ENCODE data around the gene SULT1E1. TPM values are rescaled to one million over a fixed set of nuclear protein-coding genes. Genes with fewer than 3 reads are reported as not detected.
A peak's percentile ranks its signal among the peaks of the same experiment; 100 is the strongest.

SULT1E1 gene
- not detected in 2 replicates for total RNA-seq

GRCh38 chr4:69860052-69860451, at the start of gene SULT1E1:
TSS of gene SULT1E1 (minus strand) at chr4:69860145. CDS start at chr4:69857644, 2,501 bp downstream.
- Mint-ChIP-seq H3K9me3 (no peaks in the 10 kb centered on the region), H3K4me3 (no peak within 1 kb of the TSS), H3K27ac (no peak within 1 kb of the TSS), H3K36me3 (ENCODE audit: low read depth) (no peaks in the 10 kb centered on the region), H3K4me1 (no peaks in the 10 kb centered on the region), H3K27me3 (no peaks in the 10 kb centered on the region)
- intact Hi-C loops (cut with micrococcal nuclease), result no loop called here
- DNase-seq, result no peak

GRCh38 chr4:69909195-69909594, 49.2 kb upstream of the SULT1E1 start:
- no peak overlapping the region for H3K4me3 Mint-ChIP-seq
- no peaks in the 10 kb centered on the region for H3K36me3 Mint-ChIP-seq (ENCODE audit: low read depth)
- DNase-seq, result no peak
- peaks cover 3% of the 10 kb centered on the region for H3K27me3 Mint-ChIP-seq
- H3K9me3 Mint-ChIP-seq, result no peaks in the 10 kb centered on the region
- intact Hi-C loops (cut with micrococcal nuclease), result no loop called here
- H3K4me1 Mint-ChIP-seq, result no peaks in the 10 kb centered on the region
- no peak overlapping the region for H3K27ac Mint-ChIP-seq

GRCh38 chr4:69907151-69907550, 47.2 kb upstream of the SULT1E1 start:
- no peaks in the 10 kb centered on the region for H3K4me1 Mint-ChIP-seq
- intact Hi-C loops (cut with micrococcal nuclease), result no loop called here
- H3K27me3 Mint-ChIP-seq, result peaks cover 9% of the 10 kb centered on the region
- DNase-seq, result no peak
- H3K9me3 Mint-ChIP-seq, result no peaks in the 10 kb centered on the region
- H3K27ac Mint-ChIP-seq, result no peak overlapping the region
- no peak overlapping the region for H3K4me3 Mint-ChIP-seq
- no peaks in the 10 kb centered on the region for H3K36me3 Mint-ChIP-seq (ENCODE audit: low read depth)

- intact Hi-C loops (cut with micrococcal nuclease), result no loop called here
- Mint-ChIP-seq H3K9me3 (no peaks in the 10 kb centered on the region), H3K4me3 (no peak overlapping the region), H3K27me3 (peaks cover 6% of the 10 kb centered on the region), H3K36me3 (ENCODE audit: low read depth) (no peaks in the 10 kb centered on the region), H3K27ac (no peak overlapping the region), H3K4me1 (no peaks in the 10 kb centered on the region)
- DNase-seq, result no peak
Measured at GRCh38 chr4:69896530-69897116, 36.7 kb upstream of the SULT1E1 start.

- Mint-ChIP-seq H3K27ac (no peak overlapping the region), H3K9me3 (no peaks in the 10 kb centered on the region), H3K4me3 (no peak overlapping the region), H3K4me1 (no peaks in the 10 kb centered on the region), H3K27me3 (peaks cover 6% of the 10 kb centered on the region), H3K36me3 (ENCODE audit: low read depth) (no peaks in the 10 kb centered on the region)
- intact Hi-C loops (cut with micrococcal nuclease), result no loop called here
- no peak for DNase-seq
Measured at GRCh38 chr4:69894721-69895120, 34.8 kb upstream of the SULT1E1 start.

- Mint-ChIP-seq H3K27me3 (peaks cover 6% of the 10 kb centered on the region), H3K27ac (no peak overlapping the region), H3K4me1 (no peaks in the 10 kb centered on the region), H3K4me3 (no peak overlapping the region), H3K36me3 (ENCODE audit: low read depth) (no peaks in the 10 kb centered on the region), H3K9me3 (no peaks in the 10 kb centered on the region)
- intact Hi-C loops (cut with micrococcal nuclease), result no loop called here
- no peak for DNase-seq
Measured at GRCh38 chr4:69894186-69894585, 34.2 kb upstream of the SULT1E1 start.

- intact Hi-C loops (cut with micrococcal nuclease), result no loop called here
- Mint-ChIP-seq H3K27me3 (peaks cover 2% of the 10 kb centered on the region), H3K27ac (no peak overlapping the region), H3K4me1 (peaks cover 3% of the 10 kb centered on the region), H3K9me3 (no peaks in the 10 kb centered on the region), H3K36me3 (ENCODE audit: low read depth) (no peaks in the 10 kb centered on the region), H3K4me3 (no peak overlapping the region)
- DNase-seq, result no peak
Measured at GRCh38 chr4:69888336-69888735, 28.4 kb upstream of the SULT1E1 start.

GRCh38 chr4:69882150-69882549, 22.2 kb upstream of the SULT1E1 start:
- Mint-ChIP-seq H3K36me3 (ENCODE audit: low read depth) (no peaks in the 10 kb centered on the region), H3K27me3 (no peaks in the 10 kb centered on the region), H3K27ac (no peak overlapping the region), H3K9me3 (no peaks in the 10 kb centered on the region), H3K4me1 (no peaks in the 10 kb centered on the region), H3K4me3 (no peak overlapping the region)
- no peak for DNase-seq
- intact Hi-C loops (cut with micrococcal nuclease), result no loop called here

GRCh38 chr4:69881173-69881773, 21.3 kb upstream of the SULT1E1 start:
- H3K9me3 Mint-ChIP-seq, result no peaks in the 10 kb centered on the region
- no peak overlapping the region for H3K27ac Mint-ChIP-seq
- no peak overlapping the region for H3K4me3 Mint-ChIP-seq
- intact Hi-C loops (cut with micrococcal nuclease), result loop anchor here (1.0 kb wide), 1 partner anchor 192 kb away; no protein-coding TSS in a partner anchor
- DNase-seq, result peak; percentile 70
- no peaks in the 10 kb centered on the region for H3K36me3 Mint-ChIP-seq (ENCODE audit: low read depth)
- no peaks in the 10 kb centered on the region for H3K4me1 Mint-ChIP-seq
- no peaks in the 10 kb centered on the region for H3K27me3 Mint-ChIP-seq

- Mint-ChIP-seq H3K4me1 (no peaks in the 10 kb centered on the region), H3K9me3 (no peaks in the 10 kb centered on the region), H3K36me3 (ENCODE audit: low read depth) (no peaks in the 10 kb centered on the region), H3K27me3 (no peaks in the 10 kb centered on the region), H3K4me3 (no peak overlapping the region), H3K27ac (no peak overlapping the region)
- no peak for DNase-seq
- intact Hi-C loops (cut with micrococcal nuclease), result loop anchor here (5.0 kb wide), 1 partner anchor 1381 kb away; no protein-coding TSS in a partner anchor
Measured at GRCh38 chr4:69878250-69878649, 18.3 kb upstream of the SULT1E1 start.

- no peak overlapping the region for H3K27ac Mint-ChIP-seq
Measured at GRCh38 chr4:69877453-69877852, 17.5 kb upstream of the SULT1E1 start.

GRCh38 chr4:69876071-69876470, 16.1 kb upstream of the SULT1E1 start:
- H3K36me3 Mint-ChIP-seq (ENCODE audit: low read depth), result no peaks in the 10 kb centered on the region
- H3K27me3 Mint-ChIP-seq, result peaks cover 8% of the 10 kb centered on the region
- DNase-seq, result no peak
- H3K4me3 Mint-ChIP-seq, result no peak overlapping the region
- intact Hi-C loops (cut with micrococcal nuclease), result loop anchor here (5.0 kb wide), 1 partner anchor 1379 kb away; no protein-coding TSS in a partner anchor
- no peaks in the 10 kb centered on the region for H3K4me1 Mint-ChIP-seq
- no peaks in the 10 kb centered on the region for H3K9me3 Mint-ChIP-seq
- H3K27ac Mint-ChIP-seq, result no peak overlapping the region

More at GRCh38 chr4:69877453-69877852, 17.5 kb upstream of the SULT1E1 start:
- no peak for DNase-seq
- intact Hi-C loops (cut with micrococcal nuclease), result loop anchor here (5.0 kb wide), 1 partner anchor 1380 kb away; no protein-coding TSS in a partner anchor
- Mint-ChIP-seq H3K4me1 (no peaks in the 10 kb centered on the region), H3K36me3 (ENCODE audit: low read depth) (no peaks in the 10 kb centered on the region), H3K27me3 (peaks cover 4% of the 10 kb centered on the region), H3K4me3 (no peak overlapping the region), H3K9me3 (no peaks in the 10 kb centered on the region)

- H3K4me1 Mint-ChIP-seq, result no peaks in the 10 kb centered on the region
- no peak overlapping the region for H3K27ac Mint-ChIP-seq
- no peak overlapping the region for H3K4me3 Mint-ChIP-seq
- intact Hi-C loops (cut with micrococcal nuclease), result loop anchor here (5.0 kb wide), 1 partner anchor 1378 kb away; no protein-coding TSS in a partner anchor
- H3K36me3 Mint-ChIP-seq (ENCODE audit: low read depth), result no peaks in the 10 kb centered on the region
- H3K27me3 Mint-ChIP-seq, result peaks cover 8% of the 10 kb centered on the region
- H3K9me3 Mint-ChIP-seq, result no peaks in the 10 kb centered on the region
- DNase-seq, result no peak
Measured at GRCh38 chr4:69875576-69875975, 15.6 kb upstream of the SULT1E1 start.

- no peaks in the 10 kb centered on the region for H3K9me3 Mint-ChIP-seq
- H3K27ac Mint-ChIP-seq, result no peak overlapping the region
- H3K27me3 Mint-ChIP-seq, result peaks cover 8% of the 10 kb centered on the region
- H3K4me3 Mint-ChIP-seq, result no peak overlapping the region
- no peak for DNase-seq
- intact Hi-C loops (cut with micrococcal nuclease), result no loop called here
- no peaks in the 10 kb centered on the region for H3K36me3 Mint-ChIP-seq (ENCODE audit: low read depth)
- H3K4me1 Mint-ChIP-seq, result no peaks in the 10 kb centered on the region
Measured at GRCh38 chr4:69874507-69874906, 14.6 kb upstream of the SULT1E1 start.
